SKM-1 treated with dmso at 0.1 percent for 144 hours (cell line): ENCODE results near the gene DPF3.
A peak's percentile ranks its signal among the peaks of the same experiment; 100 is the strongest.

Source experiments
- DNase-seq: peaks from one replicate; lab custom pipeline; 2025; ENCODE audit not compliant: unreplicated experiment; lab: John Stamatoyannopoulos, UW

Gene DPF3

DNA sequence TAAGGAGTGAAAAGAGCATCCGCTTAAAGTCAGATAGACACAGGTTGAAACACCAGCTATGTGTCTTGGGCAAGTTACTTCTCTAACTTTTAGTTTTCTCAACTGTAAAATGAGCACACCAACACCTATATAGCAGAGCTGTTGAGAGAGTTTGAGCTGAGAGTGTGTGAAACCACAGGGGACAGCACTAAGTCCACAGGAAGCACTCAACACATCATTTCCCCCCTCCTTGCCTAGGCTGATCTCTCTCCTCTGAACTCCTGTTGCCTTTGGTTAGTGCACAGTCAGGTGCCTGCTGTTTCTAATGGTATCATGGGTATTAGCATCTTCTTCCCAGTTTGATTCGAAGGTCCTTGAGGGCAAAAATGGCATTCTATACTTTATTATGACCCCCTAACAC, 176.7 kb downstream of the DPF3 start:
- no peak for DNase-seq

DNA sequence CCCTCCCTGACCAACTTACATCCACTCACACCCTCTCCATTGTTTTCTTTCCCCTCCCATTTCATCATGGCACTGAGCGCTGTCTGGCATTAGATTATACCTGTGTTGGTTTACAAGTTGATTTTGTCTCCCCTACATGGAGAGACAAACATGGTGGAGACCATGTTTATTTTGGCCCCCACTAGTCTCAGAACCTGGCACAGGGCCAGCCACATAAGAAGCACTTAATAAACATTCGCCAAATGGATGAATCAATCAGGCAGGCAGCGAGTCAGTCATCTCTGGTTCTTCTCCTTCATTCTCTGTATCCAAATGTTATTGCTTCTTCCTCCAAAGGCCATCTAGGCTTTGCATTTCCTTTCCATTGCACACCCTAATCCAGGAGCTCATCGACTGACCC, 177.4 kb downstream of the DPF3 start:
- DNase-seq = no peak

DNA sequence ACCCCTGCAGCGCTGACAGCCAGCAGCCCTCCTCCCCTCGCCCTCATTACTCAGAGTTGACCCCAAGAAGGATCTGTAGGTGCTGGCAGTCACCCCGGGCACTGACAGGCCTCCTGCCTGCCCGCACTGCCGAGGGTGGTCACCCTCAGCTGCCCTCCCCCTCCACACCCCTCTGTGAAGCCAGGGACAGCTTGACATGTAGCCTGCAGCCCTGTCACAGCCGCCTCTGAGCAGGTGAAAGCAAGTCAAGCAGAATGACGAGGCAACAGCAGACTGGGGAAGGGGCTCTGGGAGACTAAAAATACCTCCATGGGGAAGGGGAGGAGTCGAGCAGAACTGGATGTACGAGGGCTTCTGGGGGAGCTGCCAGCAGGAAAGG, 178.1 kb downstream of the DPF3 start:
- DNase-seq = no peak

DNA sequence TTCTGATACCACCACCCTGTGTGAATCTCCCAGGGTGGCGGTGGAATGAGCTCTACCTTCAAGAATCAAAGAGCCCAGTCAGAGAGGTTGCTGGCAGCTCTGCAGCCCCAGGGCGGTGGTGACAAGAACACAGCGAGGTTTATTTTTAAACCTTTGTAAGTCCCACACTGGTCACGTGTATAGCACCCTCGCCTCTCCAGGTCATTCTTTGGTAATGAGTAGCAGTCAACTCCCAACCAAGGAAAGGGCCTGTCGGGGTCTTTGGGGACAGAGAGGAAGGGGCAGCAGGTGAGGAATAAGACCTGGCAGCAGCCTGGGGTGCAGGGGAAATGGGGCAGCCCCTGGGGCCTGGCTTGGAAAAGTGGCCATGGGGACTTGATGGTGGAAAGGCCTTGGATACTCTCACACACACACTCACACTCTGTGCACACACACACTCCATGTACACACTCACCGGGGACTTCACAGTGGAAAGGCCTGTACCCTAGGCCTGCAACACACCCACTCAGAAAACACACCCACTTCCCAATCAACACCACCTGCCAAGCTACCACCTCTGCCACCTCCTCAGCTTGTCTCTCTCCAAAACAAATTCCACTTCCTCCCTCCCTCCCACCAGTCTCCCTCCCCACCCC, 178.6 kb downstream of the DPF3 start:
- no peak for DNase-seq

DNA sequence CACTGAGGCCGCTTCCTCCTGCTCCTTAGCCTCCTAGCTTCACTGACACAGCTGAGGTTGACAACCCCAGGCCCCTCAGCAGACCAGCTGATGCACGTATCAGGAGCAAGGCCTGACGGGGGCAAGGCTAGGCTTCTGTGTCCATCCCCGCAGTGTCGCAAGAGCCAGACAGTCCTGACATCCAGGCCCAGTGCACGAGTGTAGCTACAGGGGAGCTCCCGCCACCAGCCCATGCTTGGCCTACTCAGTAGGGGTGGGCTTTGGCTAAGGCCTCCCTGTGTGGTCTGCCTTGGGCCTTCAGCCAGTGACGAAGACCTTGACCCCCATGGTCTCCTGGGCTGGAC, 179.1 kb downstream of the DPF3 start:
- DNase-seq = no peak

DNA sequence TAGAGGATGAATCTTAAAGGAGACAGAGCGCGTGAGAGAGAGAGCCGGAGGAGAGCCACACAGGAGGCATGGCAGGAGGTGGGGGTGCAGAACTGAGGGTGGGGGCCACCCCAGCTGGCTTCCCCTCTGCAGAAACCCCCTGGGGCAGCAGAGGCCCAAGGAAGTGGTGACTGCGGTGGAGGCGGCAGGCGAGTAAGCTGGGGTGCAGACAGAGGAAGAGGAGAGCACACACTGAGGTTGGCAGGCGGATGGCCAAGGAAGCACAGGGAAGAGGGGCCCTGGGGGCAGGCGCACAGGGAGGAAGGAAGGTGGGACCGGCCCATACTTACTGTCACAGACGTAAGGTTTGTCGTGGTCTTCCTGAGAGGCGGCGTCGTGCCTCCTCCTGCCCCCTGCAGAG, 179.8 kb downstream of the DPF3 start:
- no peak for DNase-seq

DNA sequence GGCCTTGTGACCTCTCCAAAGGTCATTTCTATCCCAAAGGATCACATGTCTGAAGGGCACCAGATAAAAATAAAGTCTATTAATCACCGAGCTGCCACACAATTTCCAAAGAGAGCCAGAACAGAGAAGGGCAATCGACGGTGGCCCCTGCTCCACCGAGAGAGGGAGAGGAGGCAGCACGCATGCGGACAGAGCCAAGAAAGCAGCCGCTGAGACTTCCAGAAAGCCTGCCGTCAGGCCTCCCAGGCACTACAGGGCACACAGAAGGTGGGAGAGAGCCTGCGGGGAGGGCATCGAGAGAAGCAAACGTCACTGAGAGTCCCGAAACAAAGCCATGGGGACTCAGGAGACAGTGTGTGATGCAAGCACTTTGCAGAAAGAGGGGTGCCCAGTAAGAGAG, 182.0 kb downstream of the DPF3 start:
- DNase-seq = no peak

DNA sequence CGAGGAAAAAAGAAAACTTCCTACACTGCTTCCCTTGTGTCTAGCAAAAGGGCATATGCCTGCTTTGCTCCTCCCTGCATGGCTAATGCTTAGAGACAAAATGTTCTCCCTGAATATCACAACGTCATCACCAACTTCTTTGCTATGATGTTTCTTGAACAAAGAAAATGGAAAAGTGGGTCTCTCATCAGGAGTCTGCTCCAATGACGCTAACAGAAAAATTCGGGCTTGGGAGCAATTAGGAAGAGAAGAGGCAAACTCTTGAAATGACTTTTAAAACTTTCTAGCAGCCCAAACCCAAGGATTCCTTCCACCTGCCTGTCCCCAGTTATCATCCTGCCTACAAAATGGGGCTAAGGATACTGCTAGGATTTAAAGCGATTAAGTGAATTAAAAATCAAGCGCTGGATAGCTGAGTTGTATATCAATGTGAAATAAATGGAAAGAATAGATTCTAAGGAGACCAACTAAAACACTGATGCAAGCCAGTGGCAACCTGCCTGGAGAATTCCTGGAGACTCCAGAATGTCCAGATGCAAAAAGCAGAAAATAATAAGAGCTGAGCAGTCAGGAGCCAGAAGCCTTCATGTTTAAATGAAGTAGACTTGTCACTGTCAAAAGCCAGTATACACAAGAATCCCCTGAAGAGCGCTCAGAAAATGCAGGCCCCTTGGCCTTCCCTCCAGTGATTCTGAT, 183.8 kb downstream of the DPF3 start:
- DNase-seq = no peak

DNA sequence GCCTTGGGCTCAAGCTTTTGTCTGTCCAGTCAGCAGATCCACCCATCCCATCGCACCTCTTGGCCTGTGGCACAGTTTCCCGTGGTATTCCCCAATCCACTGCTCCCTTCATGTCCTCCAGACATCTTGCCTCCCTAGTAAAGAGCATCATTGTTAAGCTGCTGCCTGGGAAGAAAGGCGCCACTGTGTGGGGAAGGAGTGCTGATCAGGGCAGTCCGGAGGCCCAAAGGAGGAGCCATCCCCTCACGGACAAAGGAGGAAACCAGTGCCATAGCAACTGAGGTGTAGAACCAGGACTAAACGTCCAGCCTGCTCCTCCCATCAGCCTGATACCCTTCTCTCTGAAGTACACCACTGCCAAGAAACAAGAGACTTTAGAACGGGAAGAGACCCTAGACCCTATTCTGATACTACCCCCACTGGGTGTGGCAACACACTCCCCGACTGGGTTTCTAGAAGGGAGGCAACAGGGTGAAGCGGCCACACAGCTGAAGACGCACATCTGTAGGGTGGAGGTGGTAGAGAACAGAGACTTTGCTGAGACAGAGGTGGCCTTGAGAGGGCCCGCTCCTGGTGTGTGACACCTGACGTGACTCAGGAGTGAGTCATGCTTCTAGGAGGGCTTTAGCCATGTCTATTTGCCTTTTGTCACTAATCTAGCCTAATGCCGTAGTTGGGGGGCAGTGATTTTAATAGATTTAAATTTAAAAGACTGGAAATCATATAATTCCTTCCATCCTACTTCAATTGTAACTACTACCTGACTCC, 185.0 kb downstream of the DPF3 start:
- DNase-seq = no peak

DNA sequence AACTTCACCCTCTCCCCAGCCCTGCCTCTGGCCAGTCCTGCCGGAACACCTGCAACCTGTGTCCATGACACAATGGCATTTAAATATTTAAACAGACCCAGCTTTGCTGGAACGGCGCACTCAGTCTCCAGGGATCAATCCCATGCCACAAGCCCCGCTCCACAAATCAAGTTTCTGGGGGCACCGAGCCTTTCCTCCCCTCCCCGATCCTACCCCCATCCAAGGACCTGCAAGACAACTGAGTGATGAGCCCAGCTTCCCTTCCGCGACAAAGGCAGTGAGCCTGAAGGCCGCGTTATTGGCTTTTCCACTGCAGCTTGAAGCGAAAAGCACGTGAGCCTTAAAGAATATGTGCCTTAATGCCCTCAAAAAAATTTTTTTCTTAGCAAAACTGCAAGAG, 185.7 kb downstream of the DPF3 start:
- DNase-seq = no peak

DNA sequence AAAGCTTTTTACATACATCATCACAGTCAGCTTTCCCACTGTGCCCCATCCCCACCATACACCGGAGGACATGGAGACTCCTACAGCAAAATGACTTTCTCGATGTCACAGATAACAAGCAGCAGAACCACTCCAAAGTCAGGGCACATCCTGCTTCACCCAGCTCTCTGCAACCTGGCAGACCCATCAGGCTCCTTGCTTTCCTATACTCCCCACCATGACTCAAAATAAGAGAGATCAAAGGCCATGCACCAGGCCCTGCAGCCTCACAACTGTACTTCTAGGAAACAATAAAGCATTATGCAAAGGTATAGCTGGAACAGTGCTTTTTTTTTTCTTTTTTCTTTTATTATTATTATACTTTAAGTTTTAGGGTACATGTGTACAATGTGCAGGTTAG, 187.4 kb downstream of the DPF3 start:
- DNase-seq = no peak

DNA sequence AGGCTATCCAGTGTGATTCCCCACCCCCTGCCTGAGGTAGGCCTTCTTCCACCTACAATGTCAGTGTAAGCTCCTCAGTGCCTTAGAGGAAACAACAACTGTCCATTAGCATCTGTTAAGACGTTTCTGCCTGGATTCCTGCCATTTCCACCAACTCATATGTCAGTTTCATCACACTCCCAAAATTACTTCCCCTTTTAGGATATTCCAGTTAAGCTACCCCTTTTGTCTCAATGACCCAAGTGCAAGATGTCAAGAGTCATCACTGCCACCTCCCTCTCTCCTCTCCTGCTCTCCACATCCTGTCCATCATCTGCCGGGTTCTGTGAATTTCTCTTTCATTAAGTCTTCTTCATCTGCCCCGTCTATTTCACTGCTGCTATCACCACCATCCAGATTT, 189.4 kb downstream of the DPF3 start:
- peak; percentile 55 for DNase-seq

DNA sequence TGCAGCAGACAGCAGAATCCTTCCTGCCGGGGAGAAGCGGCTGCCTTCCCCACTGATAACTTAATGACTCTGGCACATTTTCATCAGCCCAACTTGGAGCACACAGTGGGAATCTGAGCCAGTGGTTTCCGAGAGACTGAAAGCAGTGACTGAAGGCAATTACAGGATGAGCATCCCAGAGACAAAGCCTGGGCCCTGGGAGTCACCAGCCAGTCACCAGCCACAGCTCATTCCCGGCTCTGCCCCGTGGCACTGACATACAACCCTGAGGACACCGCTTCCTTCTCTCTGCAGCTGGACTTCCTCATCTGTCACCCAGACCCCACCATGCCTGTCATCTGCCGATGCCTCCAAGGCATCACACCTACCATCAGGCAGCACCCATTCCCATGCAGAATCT, 192.3 kb downstream of the DPF3 start:
- no peak for DNase-seq

DNA sequence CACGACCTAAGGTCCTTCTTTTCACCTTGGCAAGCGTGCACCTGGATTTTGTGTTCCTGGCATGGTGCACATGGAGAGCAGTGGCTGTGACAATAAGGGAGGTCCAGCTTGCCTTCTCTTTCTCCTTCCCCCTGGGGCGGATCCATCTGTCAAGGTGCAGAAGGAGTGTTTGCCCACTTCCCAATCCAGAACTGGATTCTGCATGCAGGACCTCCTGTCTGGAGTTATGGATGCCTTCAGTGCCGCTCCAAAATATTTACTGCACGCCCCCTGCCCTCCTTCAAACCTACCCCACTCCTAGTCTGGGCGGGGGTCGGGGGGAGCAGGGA, 192.7 kb downstream of the DPF3 start:
- no peak for DNase-seq

DNA sequence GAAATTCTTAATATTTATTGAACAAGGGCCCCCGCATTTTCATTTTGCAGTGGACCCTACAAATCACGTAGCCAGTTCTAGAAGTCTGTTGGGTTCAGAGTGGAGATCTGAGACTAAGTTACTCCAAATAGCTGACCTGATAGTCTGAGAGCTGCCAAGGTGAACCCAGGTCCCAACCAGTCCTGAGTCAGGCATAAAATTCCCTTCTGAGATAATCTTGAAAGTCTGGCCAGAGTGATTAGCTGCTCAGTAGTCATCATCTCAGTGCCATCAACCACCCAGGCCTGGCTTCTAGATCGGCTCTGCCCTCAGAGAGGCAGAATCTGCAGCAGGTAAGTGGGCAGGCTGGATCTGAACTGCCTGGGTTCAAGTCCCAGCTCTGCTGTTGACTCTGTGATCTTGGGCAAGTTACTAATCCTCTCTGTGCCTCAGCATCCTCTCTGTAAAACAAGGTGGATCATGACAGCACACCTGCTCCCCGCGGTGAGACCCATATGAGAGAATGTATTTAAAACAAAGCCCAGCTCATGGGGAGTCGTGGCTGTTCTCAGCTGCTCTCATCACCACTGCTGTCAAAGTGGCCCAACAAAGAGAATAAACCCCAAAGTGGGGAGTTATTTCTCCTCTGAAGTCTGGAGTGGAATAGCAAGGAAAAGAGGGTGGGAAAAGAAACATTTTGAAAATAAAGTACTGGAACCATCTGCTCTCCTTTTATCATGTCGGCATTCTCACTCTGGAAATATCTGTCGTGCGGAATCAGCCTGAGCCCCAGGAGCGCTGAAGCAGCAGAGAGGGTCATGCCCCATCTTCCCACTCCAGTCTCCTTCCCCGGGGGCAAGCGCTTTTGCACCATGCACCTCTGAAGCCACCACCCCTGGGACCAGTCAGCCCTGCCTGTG, 193.3 kb downstream of the DPF3 start:
- no peak for DNase-seq

DNA sequence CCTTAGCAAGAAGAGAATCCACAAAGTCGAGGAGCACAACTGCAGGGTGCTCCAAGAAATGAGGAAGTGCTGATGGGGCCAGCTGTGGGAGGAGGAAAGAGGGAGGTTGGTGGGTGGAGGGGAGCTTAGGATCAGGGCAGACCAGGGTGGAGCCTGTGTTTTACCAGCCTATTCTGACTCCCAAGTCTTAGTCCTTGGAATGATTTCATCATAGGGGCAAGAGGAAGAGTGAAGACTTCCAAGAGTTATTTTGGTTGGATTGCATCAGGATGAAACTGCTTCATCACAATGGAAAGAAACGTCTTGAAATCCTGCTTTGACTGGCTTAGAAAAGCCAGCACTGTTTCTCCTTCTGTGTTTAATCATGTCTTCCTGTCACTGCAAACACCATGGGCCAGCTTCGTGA, 194.0 kb downstream of the DPF3 start:
- peak; percentile 67 for DNase-seq

DNA sequence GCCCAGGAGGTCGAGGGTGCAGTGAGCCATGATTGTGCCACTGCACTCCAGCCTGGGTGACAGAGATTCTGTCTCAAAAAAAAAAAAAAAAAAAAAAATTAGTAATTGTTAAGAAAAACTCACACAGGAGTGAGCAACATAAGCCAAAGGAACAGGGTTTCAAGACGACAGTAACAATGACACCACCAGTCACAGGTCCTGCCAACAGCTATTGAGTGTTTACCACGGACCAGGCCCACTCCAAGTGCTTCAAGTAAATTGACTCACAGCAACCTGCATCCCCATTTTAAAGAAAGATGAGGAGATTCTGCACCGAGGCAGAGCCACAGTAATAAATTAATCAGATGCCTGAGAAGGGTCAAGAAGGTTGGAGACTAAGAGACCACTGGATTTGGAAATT, 194.5 kb downstream of the DPF3 start:
- DNase-seq = no peak

DNA sequence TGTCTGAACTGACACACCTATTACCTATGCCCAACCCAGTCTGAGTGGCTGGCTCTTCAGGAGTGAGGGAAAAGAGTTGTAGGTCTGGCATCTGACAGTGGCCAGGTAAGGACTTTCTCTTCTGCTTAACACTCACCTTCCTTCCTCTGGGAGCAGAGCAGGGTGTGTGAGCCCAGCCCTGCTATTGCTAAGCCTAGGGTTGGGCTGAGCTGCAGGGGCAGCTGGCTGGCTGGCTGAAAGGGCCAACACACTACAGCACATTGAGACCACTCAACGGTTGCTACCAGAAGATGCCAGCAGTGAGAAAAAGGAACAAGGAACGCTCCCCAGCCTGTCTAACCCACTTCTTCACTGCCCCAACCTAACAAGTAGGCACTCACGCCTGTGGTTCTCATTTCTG, 201.2 kb downstream of the DPF3 start:
- DNase-seq = no peak

DNA sequence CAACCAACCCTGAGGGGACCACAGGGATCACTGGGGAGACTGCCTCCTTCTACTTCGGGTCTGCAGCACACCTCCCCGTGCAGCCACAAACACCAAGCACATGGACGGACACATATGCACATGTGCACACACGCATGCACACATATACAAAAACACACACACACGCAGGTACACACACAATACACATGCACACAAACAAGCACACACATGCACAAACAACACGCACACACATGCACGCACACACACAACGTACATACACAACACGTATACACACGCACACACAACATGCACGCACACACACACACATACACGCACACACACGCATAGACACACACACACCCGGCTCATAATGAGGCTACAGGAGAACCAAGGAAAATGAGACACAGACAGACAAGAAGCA, 203.6 kb downstream of the DPF3 start:
- no peak for DNase-seq

DNA sequence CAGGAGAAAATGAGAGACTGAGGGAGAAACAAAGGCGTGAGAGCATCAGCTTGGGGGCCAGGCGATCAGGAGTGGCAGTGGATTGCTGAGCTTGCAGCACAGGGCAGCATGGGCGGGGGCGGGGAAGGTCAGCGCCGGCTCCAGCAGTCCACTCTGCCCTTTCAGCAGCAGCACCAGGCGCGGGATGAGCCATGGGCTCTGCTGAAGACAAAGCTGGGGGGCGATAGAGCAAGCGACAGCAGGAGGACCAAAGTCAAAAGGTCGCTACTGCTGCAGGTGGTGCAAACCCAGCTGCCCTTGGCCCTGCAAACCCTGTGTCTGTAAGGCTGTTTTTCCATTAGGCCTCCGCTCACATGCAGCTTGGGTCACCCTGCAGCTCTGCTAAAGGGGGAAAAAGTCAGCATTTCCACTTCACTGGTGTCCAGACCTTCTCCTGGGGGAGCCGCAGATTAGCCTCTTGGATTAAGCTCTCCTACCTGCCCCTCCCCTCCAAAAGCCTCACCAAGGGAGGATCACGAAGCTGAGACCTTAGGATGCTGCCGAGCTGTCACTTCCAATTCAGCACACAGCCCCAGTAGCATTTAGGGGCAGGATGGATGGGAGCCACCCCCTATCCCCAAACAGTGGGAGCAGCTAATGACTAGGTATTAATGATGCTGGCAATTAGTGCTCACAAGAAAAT, 204.8 kb downstream of the DPF3 start:
- no peak for DNase-seq

DNA sequence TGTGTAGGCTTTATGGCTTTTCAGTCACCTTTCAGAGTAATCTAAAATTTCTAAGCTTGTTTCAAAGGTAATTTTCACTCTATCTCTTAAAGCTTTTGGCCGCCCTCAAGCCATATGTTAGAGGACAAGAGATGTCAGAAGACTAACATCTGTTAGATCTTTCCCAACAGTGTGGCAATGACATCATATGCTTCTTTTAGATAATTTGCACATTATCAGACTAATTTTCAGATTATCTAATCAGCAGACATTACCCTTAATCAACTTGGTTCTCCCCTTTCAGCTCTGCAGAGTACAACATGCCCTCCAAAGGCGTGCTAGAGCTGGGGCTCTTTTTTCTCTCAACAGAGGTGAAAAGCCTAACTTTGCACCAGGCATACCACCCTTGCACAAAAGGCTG, 207.1 kb downstream of the DPF3 start:
- DNase-seq = no peak
